Adipocyte (in vitro differentiated cells): ENCODE data around the gene LAMB1.
"Not testable (repeated sequence)": the region's sequence is repeated elsewhere in the genome, so short reads cannot be mapped to it uniquely, and the experiment has no call there.

Experiments
- DNase-seq: peaks from one replicate; pipeline ENCODE4 v3.0.0-alpha.2; 2015; ENCODE audit warnings: low read depth
- H3K27me3 ChIP-seq: replicated peaks from 2 replicates; pipeline ENCODE4 v1.7.0; 2013; ENCODE audit warnings: mild to moderate bottlenecking, low read length, moderate library complexity; ENCODE audit not compliant: control insufficient read depth, insufficient read depth
- H3K36me3 ChIP-seq: 2 replicates; pipeline ENCODE4 v1.7.0; 2013; ENCODE audit warnings: low read length, mild to moderate bottlenecking, moderate library complexity; ENCODE audit not compliant: control insufficient read depth, insufficient read depth, severe bottlenecking
- H3K4me1 ChIP-seq: 2 replicates; pipeline ENCODE4 v1.7.0; 2013; ENCODE audit warnings: mild to moderate bottlenecking, low read length, moderate library complexity; ENCODE audit not compliant: control insufficient read depth, insufficient read depth
- H3K4me3 ChIP-seq: 2 replicates; pipeline ENCODE4 v1.7.0; 2013; ENCODE audit warnings: mild to moderate bottlenecking, low read length, moderate library complexity
- H3K9ac ChIP-seq: 2 replicates; pipeline ENCODE4 v1.7.0; 2013; ENCODE audit warnings: mild to moderate bottlenecking, low read length, moderate library complexity
- H3K9me3 ChIP-seq: 2 replicates; pipeline ENCODE4 v1.7.0; 2013; ENCODE audit warnings: mild to moderate bottlenecking, low read length, moderate library complexity; ENCODE audit not compliant: control insufficient read depth

The LAMB1 gene

DNA sequence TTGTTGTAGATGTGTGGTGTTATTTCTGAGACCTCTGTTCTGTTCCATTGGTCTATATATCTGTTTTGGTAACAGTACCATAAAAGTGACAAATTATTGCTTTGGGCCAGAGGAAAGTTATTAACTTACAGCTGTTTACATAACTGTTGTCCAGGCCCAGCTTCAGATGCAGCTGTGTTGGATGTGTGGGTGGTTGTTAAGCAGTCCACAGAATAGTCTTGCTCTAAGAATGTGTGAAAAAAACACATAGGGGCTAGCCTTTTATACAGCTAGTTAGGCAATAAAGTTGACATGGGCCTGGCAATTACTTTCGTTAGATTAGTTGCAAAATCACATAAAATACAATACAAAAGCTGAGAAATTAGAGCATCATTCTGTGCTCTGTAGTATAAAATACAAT, 80.1 kb downstream of the LAMB1 start:
- DNase-seq, result no peak
- Histone ChIP-seq H3K4me3 (no peak overlapping the region), H3K9ac (no peak overlapping the region), H3K4me1 (peaks cover 66% of the 10 kb centered on the region), H3K9me3 (no peaks in the 10 kb centered on the region), H3K36me3 (peaks cover 86% of the 10 kb centered on the region), H3K27me3 (no peaks in the 10 kb centered on the region)

DNA sequence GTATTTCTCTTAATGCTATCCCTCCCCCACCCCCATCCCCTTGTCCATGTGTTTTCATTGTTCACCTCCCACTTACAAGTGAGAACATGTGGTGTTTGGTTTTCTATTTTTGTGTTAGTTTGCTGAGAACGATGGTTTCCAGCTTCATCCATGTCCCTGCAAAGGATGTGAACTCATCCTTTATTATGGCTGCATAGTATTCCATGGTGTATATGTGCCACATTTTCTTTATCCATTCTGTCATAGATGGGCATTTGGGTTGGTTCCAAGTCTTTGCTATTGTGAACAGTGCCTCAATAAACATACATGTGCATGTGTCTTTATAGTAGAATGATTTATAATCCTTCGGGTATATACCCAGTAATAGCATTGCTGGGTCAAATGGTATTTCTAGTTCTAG, 81.1 kb downstream of the LAMB1 start:
- not testable (repeated sequence) for H3K4me3 ChIP-seq, H3K27me3 ChIP-seq, DNase-seq, H3K9me3 ChIP-seq, H3K9ac ChIP-seq
- Histone ChIP-seq H3K4me1 (peaks cover 75% of the 10 kb centered on the region), H3K36me3 (peaks cover 86% of the 10 kb centered on the region)

DNA sequence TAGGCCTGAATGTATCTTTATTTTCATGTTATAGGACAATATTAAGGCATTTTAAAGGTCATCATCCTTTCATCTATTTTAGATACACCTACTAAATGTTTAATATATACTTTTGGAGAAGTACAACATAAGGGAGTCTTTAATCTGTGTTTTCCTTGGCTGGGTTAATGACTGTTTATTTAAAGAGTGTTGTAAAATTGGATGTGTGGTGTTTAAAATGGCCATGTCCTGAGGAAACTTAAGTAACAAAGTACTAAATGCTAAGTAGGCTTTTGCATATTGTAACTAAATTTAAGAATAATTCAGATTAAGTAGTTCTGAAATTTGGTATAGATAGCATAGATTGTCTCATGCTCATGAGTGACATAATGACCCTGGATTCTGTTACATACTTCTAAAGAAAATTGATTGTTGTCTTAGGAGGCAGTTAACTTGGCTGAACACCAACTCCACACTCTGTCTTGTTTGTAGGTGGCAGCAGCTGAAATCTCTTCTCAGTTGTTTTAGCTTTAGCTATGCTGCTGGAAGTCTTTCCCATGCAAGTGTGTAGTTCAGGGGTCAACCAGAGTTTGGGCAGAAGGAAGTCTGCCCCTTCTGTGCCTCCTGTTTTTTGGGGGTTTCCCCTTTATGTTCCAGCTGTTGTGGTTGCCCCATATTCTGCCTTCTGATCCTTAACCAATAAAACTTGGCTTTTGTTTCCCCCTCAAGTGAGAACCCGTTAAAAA, 82.8 kb downstream of the LAMB1 start:
- Histone ChIP-seq H3K4me3 (no peak overlapping the region), H3K4me1 (peaks cover 69% of the 10 kb centered on the region), H3K9me3 (no peaks in the 10 kb centered on the region), H3K9ac (peak overlapping the region; percentile 7), H3K36me3 (peaks cover 79% of the 10 kb centered on the region), H3K27me3 (no peaks in the 10 kb centered on the region)
- peak; percentile 30 for DNase-seq

DNA sequence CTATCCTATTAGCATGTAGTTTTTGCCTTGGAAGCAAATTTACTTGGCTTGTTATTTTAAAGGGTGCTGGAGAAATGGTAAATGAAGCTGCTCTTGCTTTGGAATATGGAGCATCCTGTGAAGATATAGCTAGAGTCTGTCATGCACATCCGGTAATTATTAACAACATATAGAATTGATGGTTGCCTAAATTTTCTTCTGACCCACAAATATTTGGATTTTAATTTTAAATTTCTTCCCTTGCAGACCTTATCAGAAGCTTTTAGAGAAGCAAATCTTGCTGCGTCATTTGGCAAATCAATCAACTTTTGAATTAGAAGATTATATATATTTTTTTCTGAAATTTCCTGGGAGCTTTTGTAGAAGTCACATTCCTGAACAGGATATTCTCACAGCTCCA, 84.0 kb downstream of the LAMB1 start:
- no peak for DNase-seq
- peaks cover 67% of the 10 kb centered on the region for H3K36me3 ChIP-seq

DNA sequence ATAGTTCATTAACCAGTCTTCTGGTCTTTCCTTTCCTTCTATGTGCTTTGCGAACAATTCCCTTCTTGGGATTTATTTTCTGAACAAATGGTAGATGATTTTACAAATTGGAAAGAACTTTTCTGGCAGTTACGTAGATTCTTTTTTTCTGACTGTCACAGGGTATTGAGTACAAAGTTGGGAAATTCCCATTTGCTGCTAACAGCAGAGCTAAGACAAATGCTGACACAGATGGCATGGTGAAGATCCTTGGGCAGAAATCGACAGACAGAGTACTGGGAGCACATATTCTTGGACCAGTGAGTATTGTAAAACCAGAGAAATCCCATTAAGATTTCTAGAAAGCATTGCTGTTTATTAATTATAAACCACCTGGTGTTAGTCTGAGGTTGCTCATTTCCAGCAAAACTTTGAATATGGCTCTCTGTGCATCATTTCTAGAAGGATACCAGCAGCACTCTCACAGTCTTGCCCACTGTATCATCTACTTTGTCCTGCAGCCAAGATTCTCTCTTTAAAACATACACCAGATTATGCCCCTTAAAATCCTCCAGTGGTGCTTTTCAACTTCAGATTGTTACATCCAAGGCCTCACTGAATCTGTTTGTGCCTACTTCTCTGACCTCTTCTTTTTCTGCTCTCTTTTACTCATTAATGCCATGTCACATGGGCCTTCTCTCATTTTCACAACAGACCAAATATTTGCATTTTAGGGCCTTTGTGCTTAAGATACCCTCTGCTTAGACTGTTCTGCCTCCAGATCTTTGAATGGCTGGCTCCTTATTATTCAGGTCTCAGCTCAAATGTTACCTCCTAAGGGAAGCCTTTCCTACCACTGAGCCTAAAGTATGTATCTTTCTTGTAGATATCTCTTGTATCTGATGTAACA, 85.0 kb downstream of the LAMB1 start:
- no peaks in the 10 kb centered on the region for H3K27me3 ChIP-seq
- H3K4me1 ChIP-seq, result peaks cover 63% of the 10 kb centered on the region
- peaks cover 57% of the 10 kb centered on the region for H3K36me3 ChIP-seq
- peak overlapping the region; percentile 38 for H3K9ac ChIP-seq
- H3K9me3 ChIP-seq, result no peaks in the 10 kb centered on the region
- H3K4me3 ChIP-seq, result no peak overlapping the region
- DNase-seq, result no peak

More for the DNA sequence above, 84.0 kb downstream of the LAMB1 start:
- peak overlapping the region; percentile 38 for H3K9ac ChIP-seq
- no peaks in the 10 kb centered on the region for H3K9me3 ChIP-seq
- H3K27me3 ChIP-seq, result no peaks in the 10 kb centered on the region
- peaks cover 67% of the 10 kb centered on the region for H3K4me1 ChIP-seq
- H3K4me3 ChIP-seq, result no peak overlapping the region

DNA sequence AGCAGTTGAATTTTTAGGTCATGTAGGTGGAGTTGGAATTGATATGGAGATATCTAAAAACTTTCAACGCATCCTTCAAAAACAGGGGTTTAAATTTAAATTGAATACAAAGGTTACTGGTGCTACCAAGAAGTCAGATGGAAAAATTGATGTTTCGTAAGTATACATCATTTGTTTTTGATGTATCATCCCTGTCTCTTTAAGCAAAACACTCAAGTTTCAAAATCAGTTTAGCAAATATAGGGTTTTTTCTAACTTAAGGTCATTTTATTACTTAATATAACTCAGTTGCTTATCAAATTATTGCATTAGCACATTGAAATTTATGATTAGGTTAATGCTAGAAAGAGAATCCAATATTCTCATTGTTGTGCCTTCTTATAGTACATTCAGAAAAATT, 87.4 kb downstream of the LAMB1 start:
- no peaks in the 10 kb centered on the region for H3K9me3 ChIP-seq
- H3K36me3 ChIP-seq, result peaks cover 70% of the 10 kb centered on the region
- DNase-seq, result no peak
- H3K4me3 ChIP-seq, result no peak overlapping the region
- peak overlapping the region; percentile 61 for H3K9ac ChIP-seq
- peaks cover 53% of the 10 kb centered on the region for H3K4me1 ChIP-seq
- H3K27me3 ChIP-seq, result no peaks in the 10 kb centered on the region

DNA sequence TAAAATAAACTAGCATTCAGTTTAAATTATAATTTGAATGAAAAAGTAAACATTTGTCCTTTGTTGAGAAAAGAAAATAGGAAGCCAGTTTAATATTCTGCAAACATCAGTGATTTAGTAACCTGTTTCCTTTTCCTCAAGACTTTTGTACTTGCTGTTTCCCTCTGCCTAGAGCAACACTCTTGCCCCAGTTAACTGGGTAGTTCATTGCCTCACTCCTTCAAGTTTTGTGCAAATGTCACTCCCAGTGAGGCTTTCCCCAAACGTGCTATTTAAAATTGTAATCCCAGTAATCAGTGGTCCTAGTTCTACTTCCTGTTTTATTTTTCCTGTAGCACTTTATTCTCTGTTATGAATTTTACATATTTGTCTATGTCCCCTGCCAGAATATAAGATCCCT, 88.1 kb downstream of the LAMB1 start:
- H3K4me3 ChIP-seq, result no peak overlapping the region
- no peaks in the 10 kb centered on the region for H3K27me3 ChIP-seq
- H3K4me1 ChIP-seq, result peaks cover 48% of the 10 kb centered on the region
- H3K9me3 ChIP-seq, result no peaks in the 10 kb centered on the region
- peak overlapping the region; percentile 61 for H3K9ac ChIP-seq
- no peak for DNase-seq
- H3K36me3 ChIP-seq, result peaks cover 70% of the 10 kb centered on the region

DNA sequence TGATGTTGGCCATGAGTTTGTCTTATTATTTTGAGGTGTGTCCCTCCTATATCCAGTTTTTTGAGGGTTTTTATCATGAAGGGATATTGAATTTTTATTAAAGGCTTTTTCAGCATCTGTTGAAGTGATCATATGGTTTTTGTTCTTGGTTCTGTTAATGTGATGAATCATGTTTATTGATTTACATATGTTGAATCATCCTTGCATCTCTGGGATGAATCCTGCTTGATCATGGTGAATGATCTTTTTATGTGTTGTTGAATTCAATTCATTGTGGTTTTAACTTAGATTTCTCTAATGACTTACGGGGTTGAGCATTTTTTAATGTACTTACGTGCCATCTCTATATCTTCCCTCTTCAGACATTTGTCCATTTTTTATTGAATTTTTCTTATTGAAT, 89.1 kb downstream of the LAMB1 start:
- peaks cover 70% of the 10 kb centered on the region for H3K36me3 ChIP-seq
- H3K9me3 ChIP-seq, result no peaks in the 10 kb centered on the region
- H3K27me3 ChIP-seq, result no peaks in the 10 kb centered on the region
- H3K4me1 ChIP-seq, result peaks cover 53% of the 10 kb centered on the region
- no peak overlapping the region for H3K4me3 ChIP-seq
- no peak for DNase-seq
- H3K9ac ChIP-seq, result no peak overlapping the region

DNA sequence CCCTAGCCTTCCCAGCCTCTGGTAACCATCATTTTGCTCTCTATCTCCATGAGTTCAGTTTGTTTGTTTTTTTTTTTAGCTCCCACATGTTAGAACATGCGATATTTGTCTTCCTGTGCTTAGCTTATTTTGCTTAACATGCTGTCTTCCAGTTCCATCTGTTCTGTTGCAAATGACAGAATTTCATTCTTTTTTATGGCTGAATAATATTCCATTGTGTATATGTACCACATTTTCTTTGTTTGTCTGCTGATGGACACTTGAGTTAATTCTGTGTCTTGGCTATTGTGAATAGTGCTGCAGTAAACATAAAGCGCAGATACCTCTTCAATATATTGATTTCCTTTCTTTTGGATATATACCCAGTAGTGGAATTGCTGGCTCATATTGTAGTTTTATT, 91.0 kb downstream of the LAMB1 start:
- Histone ChIP-seq H3K36me3 (peaks cover 63% of the 10 kb centered on the region), H3K9me3 (no peaks in the 10 kb centered on the region), H3K27me3 (no peaks in the 10 kb centered on the region), H3K4me1 (peaks cover 43% of the 10 kb centered on the region), H3K4me3 (no peak overlapping the region), H3K9ac (no peak overlapping the region)
- no peak for DNase-seq

DNA sequence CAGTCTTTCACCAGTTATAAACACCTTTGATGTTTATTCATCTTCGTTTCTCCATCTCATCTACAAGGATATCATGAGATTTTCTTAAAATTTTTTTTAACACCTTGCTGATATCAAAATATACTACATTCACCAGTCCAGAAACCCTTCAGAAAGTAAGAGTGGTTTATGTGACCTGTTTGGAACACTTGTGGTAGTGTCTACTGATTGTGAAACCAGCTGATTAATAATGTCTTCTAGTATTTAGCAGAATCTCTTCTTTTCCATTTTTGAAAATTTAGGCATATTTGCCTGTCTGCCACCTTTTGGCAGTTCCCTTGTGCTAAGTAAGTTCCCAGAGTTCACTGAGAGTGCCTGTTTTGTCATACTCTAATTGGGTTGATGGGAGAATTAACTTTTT, 93.5 kb downstream of the LAMB1 start:
- Histone ChIP-seq H3K36me3 (peaks cover 78% of the 10 kb centered on the region), H3K9ac (no peak overlapping the region), H3K4me1 (peaks cover 29% of the 10 kb centered on the region), H3K27me3 (no peaks in the 10 kb centered on the region), H3K4me3 (no peak overlapping the region), H3K9me3 (no peaks in the 10 kb centered on the region)
- no peak for DNase-seq

DNA sequence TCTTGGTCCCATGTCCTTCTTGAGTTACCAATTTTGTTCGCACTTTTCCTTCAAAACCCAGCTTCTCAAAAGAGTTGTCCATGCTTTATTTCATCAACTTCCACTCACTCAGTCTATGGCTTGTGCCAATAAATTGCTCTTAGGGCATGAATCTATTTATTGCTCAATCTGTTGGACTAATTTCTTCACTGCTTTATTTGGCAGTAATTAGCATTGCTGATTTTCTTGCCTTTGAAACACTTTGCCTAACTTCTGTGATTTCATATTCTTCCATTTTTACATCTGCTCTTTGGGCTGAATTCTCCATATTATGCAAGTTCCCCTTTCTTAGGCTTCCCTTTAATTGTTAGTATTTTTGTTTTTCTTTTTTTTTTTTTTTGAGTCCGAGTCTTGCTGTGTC, 95.2 kb downstream of the LAMB1 start:
- peaks cover 93% of the 10 kb centered on the region for H3K36me3 ChIP-seq
- H3K9ac ChIP-seq, result peak overlapping the region; percentile 7
- no peaks in the 10 kb centered on the region for H3K27me3 ChIP-seq
- H3K4me3 ChIP-seq, result no peak overlapping the region
- no peaks in the 10 kb centered on the region for H3K9me3 ChIP-seq
- peaks cover 22% of the 10 kb centered on the region for H3K4me1 ChIP-seq
- no peak for DNase-seq
